Motor neuron (in vitro differentiated cells): ENCODE results near the gene CRABP2. TPM values are rescaled to one million over a fixed set of nuclear protein-coding genes. Genes with fewer than 3 reads are reported as not detected.

Experiments used
- ATAC-seq, 8 experiments: fragments of 200-7000 bp; cut with Tn5 transposase; replicated peaks in 6 of 8; 2 replicates each; pipeline ENCODE4 v1.8.0; 2021; ENCODE audit warnings: mild to moderate bottlenecking in 8 of 8, moderate library complexity in 8 of 8
- H3K27ac ChIP-seq, 2 donors: fragments of 250-450 bp; sonication (Bioruptor Pico); 2 replicates each; pipeline ENCODE4 v1.9.0; 2021; ENCODE audit warnings: antibody characterized with exemption in 2 of 2, mild to moderate bottlenecking in 2 of 2, moderate library complexity in 1 of 2
- H3K4me1 ChIP-seq, 2 donors: fragments of 250-450 bp; sonication (Bioruptor Pico); replicated peaks in 1 of 2; 2 replicates each; pipeline ENCODE4 v1.6.1; 2021; ENCODE audit warnings: antibody characterized with exemption in 2 of 2, mild to moderate bottlenecking in 2 of 2, moderate library complexity in 1 of 2
- H3K4me3 ChIP-seq, 5 donors: fragments of 250-450 bp; sonication (Bioruptor Pico); 2 replicates each; pipeline ENCODE4 v1.9.0; 2021; ENCODE audit warnings: antibody characterized with exemption in 5 of 5, mild to moderate bottlenecking in 5 of 5, moderate library complexity in 4 of 5
- WGBS, 10 experiments: fragments of 450-650 bp; shearing (Covaris generic); methylation state at CpG; one replicate each; pipeline ENCODE4 v1.0.0; 2022; 5-methylcytosine and 5-hydroxymethylcytosine counted together
- in situ Hi-C, 9 experiments: fragments of 400-800 bp; cut with MboI; loops; one replicate each; pipeline ENCODE4 v1.15.0; 2021; ENCODE audit warnings: low sequenced_read_pairs in 9 of 9, low pct_unique_long_range_greater_than_20kb in 2 of 9; ENCODE audit not compliant: unreplicated experiment in 9 of 9
- total RNA-seq, 8 experiments: library from RNA; unstranded; fragments of 300-600 nt; gene quantifications; 2 replicates each; pipeline versions ENCODE4 v1.2.3 to v1.2.4, GENCODE V29; 2022

CRABP2 gene
- total RNA-seq, 8 experiments from 2014 or later, result 1.4 to 813 (median 186) TPM

- Histone ChIP-seq H3K4me1 (peaks cover 14 to 16% of the 10 kb centered on the region in 2 donors), H3K27ac (no peak overlapping the region), H3K4me3 (no peak overlapping the region)
- in situ Hi-C loops, result no loop called here
- no peak for ATAC-seq
- 67 to 100% (median 100%) methylated on average over 2 of the region's 2 CpGs; no CpG with 5 or more reads in 3 of the 10 experiments for WGBS, 10 experiments
Measured at GRCh38 chr1:156738916-156739315, 33.5 kb upstream of the CRABP2 start.

GRCh38 chr1:156738407-156738806 lies 33.0 kb upstream of the CRABP2 start:
- Histone ChIP-seq H3K4me3 (no peak overlapping the region), H3K27ac (no peak overlapping the region), H3K4me1 (peaks cover 14 to 16% of the 10 kb centered on the region in 2 donors)
- WGBS, 10 experiments, result 87 to 100% (median 93%) methylated on average over 1 to 9 of the region's 10 CpGs; no CpG with 5 or more reads in 1 of the 10 experiments
- no peak for ATAC-seq
- in situ Hi-C loops, result no loop called here

- in situ Hi-C loops, result no loop called here
- 84 to 100% (median 100%) methylated on average over 1 to 4 of the region's 20 CpGs; no CpG with 5 or more reads in 5 of the 10 experiments for WGBS, 10 experiments
- H3K4me1 ChIP-seq, result peaks cover 10 to 12% of the 10 kb centered on the region in 2 donors
- no peak overlapping the region for H3K27ac ChIP-seq
- ATAC-seq, result peak in 1 of 8 experiments; percentile 15
- no peak overlapping the region for H3K4me3 ChIP-seq
Measured at GRCh38 chr1:156733989-156734584, 28.7 kb upstream of the CRABP2 start.

GRCh38 chr1:156728599-156729462 lies 23.4 kb upstream of the CRABP2 start, which contains the start of gene ISG20L2:
Gene ISG20L2 (minus strand): TSS chr1:156728766. CDS start chr1:156727652, 1,114 bp downstream.
- WGBS, 10 experiments, result 1 to 16% (median 8%) methylated on average over 3 to 36 of the region's 57 CpGs; no CpG with 5 or more reads in 1 of the 10 experiments
- in situ Hi-C loops, result no loop called here
- Histone ChIP-seq H3K4me1 (peaks cover 37 to 39% of the 10 kb centered on the region in 2 donors), H3K4me3 (peak within 1 kb of the TSS; percentile 59 to 86 (median 81)), H3K27ac (peak within 1 kb of the TSS; percentile 96)
- peak; percentile 87 to 93 (median 91) for ATAC-seq

GRCh38 chr1:156727926-156728598 lies 22.7 kb upstream of the CRABP2 start, which contains the start of gene METTL25B:
Gene METTL25B (plus strand): TSS chr1:156728469. CDS start chr1:156729105, 636 bp downstream.
- 0 to 2% (median 0%) methylated on average over 5 to 27 of the region's 46 CpGs; no CpG with 5 or more reads in 2 of the 10 experiments for WGBS, 10 experiments
- in situ Hi-C loops, result no loop called here
- Histone ChIP-seq H3K4me1 (peaks cover 37 to 39% of the 10 kb centered on the region in 2 donors), H3K27ac (peak within 1 kb of the TSS; percentile 96), H3K4me3 (peak within 1 kb of the TSS; percentile 59 to 86 (median 81))
- peak; percentile 69 to 83 (median 78) for ATAC-seq

- ATAC-seq, result no peak
- H3K4me1 ChIP-seq, result peaks cover 37 to 39% of the 10 kb centered on the region in 2 donors
- WGBS, 10 experiments, result 0 to 56% (median 25%) methylated on average over 1 to 7 of the region's 7 CpGs; no CpG with 5 or more reads in 1 of the 10 experiments
- peak overlapping the region; percentile 96 for H3K27ac ChIP-seq
- peak overlapping the region; percentile 59 to 86 (median 81) for H3K4me3 ChIP-seq
- in situ Hi-C loops, result no loop called here
Measured at GRCh38 chr1:156727492-156727891, 22.1 kb upstream of the CRABP2 start.

- H3K4me1 ChIP-seq, result peaks cover 37 to 39% of the 10 kb centered on the region in 2 donors
- in situ Hi-C loops, result no loop called here
- no peak for ATAC-seq
Measured at GRCh38 chr1:156726549-156727226, 21.3 kb upstream of the CRABP2 start.

GRCh38 chr1:156725683-156726280 lies 20.4 kb upstream of the CRABP2 start:
- ATAC-seq, result peak; percentile 37 to 49 (median 46)
- peaks cover 37 to 39% of the 10 kb centered on the region in 2 donors for H3K4me1 ChIP-seq
- in situ Hi-C loops, result no loop called here
- H3K27ac ChIP-seq, result no peak overlapping the region
- H3K4me3 ChIP-seq, result peak overlapping the region; percentile 59 to 86 (median 81)
- 0 to 36% (median 14%) methylated on average over 1 to 16 of the region's 18 CpGs for whole genome bisulfite sequencing, 10 experiments

More at GRCh38 chr1:156726549-156727226, 21.3 kb upstream of the CRABP2 start:
- WGBS, 10 experiments, result 0 to 52% (median 32%) methylated on average over 2 to 15 of the region's 15 CpGs; no CpG with 5 or more reads in 2 of the 10 experiments
- H3K27ac ChIP-seq, result no peak overlapping the region
- peak overlapping the region; percentile 59 to 86 (median 81) for H3K4me3 ChIP-seq

- WGBS, 10 experiments, result 83 to 100% (median 94%) methylated on average over 1 to 4 of the region's 4 CpGs; no CpG with 5 or more reads in 3 of the 10 experiments
- H3K4me1 ChIP-seq, result peaks cover 15 to 16% of the 10 kb centered on the region in 2 donors
- in situ Hi-C loops, result loop anchor here in 1 of 9 experiments (5.0 kb wide), 1 partner anchor 34 kb away; no protein-coding TSS in a partner anchor
- no peak for ATAC-seq
- H3K27ac ChIP-seq, result no peak overlapping the region
- H3K4me3 ChIP-seq, result no peak overlapping the region
Measured at GRCh38 chr1:156721535-156721934, 16.2 kb upstream of the CRABP2 start.

GRCh38 chr1:156721131-156721530 lies 15.7 kb upstream of the CRABP2 start:
- 60 to 100% (median 77%) methylated on average over 1 to 2 of the region's 2 CpGs; no CpG with 5 or more reads in 6 of the 10 experiments for WGBS, 10 experiments
- Histone ChIP-seq H3K27ac (no peak overlapping the region), H3K4me1 (peaks cover 12% of the 10 kb centered on the region in 2 donors), H3K4me3 (no peak overlapping the region)
- ATAC-seq, result no peak
- in situ Hi-C loops, result loop anchor here in 1 of 9 experiments (5.0 kb wide), 1 partner anchor 34 kb away; no protein-coding TSS in a partner anchor

- in situ Hi-C loops, result no loop called here
- Histone ChIP-seq H3K27ac (no peak overlapping the region), H3K4me3 (no peak overlapping the region), H3K4me1 (peaks cover 7 to 12% of the 10 kb centered on the region in 2 donors)
- 40 to 100% (median 94%) methylated on average over 1 to 4 of the region's 4 CpGs; no CpG with 5 or more reads in 2 of the 10 experiments for WGBS, 10 experiments
- peak in 1 of 8 experiments; percentile 29 for ATAC-seq
Measured at GRCh38 chr1:156717351-156717750, 12.0 kb upstream of the CRABP2 start.
